ENCODE measurements around the gene DEFB129. TPM values are rescaled to one million over a fixed set of nuclear protein-coding genes. Genes with fewer than 3 reads are reported as not detected.
"Not testable (repeated sequence)": the region's sequence is repeated elsewhere in the genome, so short reads cannot be mapped to it uniquely, and the experiment has no call there.

The DEFB129 gene
- total RNA-seq, 2 experiments from 2014 or later: not detected

DNA sequence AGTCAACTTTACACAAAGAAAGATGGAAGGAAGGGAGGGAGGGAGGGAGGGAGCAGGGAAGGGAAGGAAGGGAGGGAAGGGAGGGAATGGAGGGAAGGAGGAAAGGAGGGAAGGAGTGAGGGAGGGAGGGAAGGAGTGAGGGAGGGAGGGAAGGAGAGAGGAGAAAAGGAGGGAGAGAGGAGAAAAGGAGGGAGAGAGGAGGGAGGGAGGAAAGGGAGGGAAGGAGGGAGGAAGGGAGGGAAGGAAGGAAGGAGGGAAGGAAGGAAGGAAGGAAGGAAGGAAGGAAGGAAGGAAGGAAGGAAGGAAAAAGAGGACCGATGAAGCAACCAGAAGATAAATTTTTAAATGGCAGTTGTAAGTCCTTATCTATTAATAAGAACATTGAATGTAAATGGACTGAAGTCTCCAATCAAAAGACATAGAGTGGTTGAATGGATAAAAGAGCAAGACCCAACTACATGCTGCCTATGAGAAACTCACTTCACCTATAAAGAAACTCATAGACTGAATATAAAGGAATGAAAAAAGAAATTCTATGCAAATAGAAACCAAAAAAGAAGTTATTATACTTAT lies 5.7 kb upstream of the DEFB129 start:
- ATAC-seq (ENCODE audit: low read depth): no peak
- POLR2A ChIA-PET: no interaction called here
- H3K36me3 Mint-ChIP-seq: no peaks in the 10 kb centered on the region
- no peak overlapping the region for H3K4me3 Mint-ChIP-seq
- no peak for DNase-seq
- H3K9me3 Mint-ChIP-seq: peaks cover 2% of the 10 kb centered on the region
- peaks cover 43% of the 10 kb centered on the region for H3K27me3 Mint-ChIP-seq
- H3K4me1 Mint-ChIP-seq: peaks cover 3% of the 10 kb centered on the region
- H3K27ac Mint-ChIP-seq: no peak overlapping the region

DNA sequence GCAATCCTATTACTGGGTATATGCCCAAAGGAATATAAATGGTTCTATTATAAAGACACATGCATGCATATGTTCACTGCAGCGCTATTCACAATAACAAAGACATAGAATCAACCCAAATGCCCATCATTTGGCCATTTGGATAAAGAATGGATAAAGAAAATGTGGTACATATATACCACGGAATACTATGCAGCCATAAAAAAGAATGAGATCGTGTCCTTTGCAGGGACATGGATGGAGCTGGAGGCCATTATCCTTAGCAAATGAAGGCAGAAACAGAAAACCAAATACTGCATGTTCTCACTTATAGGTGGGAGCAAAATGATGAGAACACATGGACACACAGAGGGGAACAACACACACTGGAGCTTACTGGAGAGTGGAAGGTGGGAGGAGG lies 1.2 kb upstream of the DEFB129 start:
- POLR2A ChIA-PET; H3K9me3 Mint-ChIP-seq; H3K4me3 Mint-ChIP-seq; DNase-seq; ATAC-seq (ENCODE audit: low read depth); H3K36me3 Mint-ChIP-seq: not testable (repeated sequence)
- Mint-ChIP-seq H3K27ac (peak overlapping the region; percentile 32), H3K27me3 (peaks cover 23% of the 10 kb centered on the region), H3K4me1 (peaks cover 20% of the 10 kb centered on the region)

DNA sequence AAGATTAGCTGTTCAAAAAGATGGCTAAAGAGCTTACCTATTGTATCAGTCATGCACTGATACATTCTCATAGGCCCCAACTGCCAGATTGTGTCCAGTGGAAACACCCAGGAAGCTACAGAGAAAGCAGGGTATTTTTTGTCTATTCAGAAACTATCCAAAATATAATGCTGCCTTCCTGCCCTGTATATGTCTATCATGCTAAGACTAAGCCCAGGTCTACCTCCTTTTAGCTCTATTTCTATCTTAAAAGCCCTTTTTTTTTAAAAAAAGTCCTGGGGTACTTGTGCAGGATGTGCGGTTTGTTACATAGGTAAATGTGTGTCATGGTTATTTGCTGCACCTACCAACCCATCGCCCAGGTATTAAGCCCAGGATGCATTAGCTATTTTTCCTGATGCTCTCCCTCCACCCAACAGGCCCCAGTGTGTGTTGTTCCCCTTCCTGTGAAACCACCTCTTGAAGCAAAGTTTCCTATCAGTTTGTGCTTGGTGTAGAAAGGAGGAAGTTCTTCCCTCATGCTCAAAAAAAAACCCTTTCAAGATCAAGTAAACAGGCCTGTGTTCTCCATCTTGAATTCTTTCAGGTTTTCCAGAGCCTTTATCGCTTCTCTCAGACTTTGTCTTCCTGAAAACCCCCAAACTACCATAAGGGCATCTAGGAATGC lies 514 bp downstream of the DEFB129 start:
- peaks cover 3% of the 10 kb centered on the region for H3K9me3 Mint-ChIP-seq
- H3K4me1 Mint-ChIP-seq: peaks cover 20% of the 10 kb centered on the region
- no peak for DNase-seq
- H3K27ac Mint-ChIP-seq: peak overlapping the region; percentile 39
- ATAC-seq (ENCODE audit: low read depth): peak; percentile 63
- POLR2A ChIA-PET: interaction anchor here (0.7 kb wide), 1 partner anchor 10 kb away, joined by 3 read pairs; no protein-coding TSS in a partner anchor
- H3K27me3 Mint-ChIP-seq: peaks cover 10% of the 10 kb centered on the region
- H3K4me3 Mint-ChIP-seq: no peak overlapping the region
- H3K36me3 Mint-ChIP-seq: no peaks in the 10 kb centered on the region

DNA sequence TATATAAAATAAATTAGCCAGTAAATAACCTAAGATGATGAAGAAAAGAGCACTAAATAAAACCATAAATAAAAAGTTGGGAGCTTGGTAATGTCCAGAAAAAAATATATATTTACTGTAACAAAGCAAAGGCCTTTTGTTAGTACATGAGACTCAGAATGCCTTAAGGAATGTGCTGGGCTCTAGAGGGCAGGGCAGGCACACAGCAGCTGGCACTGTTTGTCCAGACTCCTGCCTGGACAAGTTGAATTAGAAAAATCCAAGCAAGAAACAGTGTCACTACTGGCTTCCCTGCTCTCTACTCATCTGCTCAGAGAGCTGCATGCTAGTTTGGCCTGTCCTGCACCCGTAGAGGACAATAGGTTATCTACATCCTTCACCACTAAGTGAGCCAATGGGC lies 8.8 kb downstream of the DEFB129 start:
- no peak for ATAC-seq (ENCODE audit: low read depth)
- no peak for DNase-seq
- no peak overlapping the region for H3K27ac Mint-ChIP-seq
- H3K36me3 Mint-ChIP-seq: no peaks in the 10 kb centered on the region
- POLR2A ChIA-PET: no interaction called here
- H3K27me3 Mint-ChIP-seq: no peaks in the 10 kb centered on the region
- H3K9me3 Mint-ChIP-seq: no peaks in the 10 kb centered on the region
- no peak overlapping the region for H3K4me3 Mint-ChIP-seq
- H3K4me1 Mint-ChIP-seq: peaks cover 15% of the 10 kb centered on the region

DNA sequence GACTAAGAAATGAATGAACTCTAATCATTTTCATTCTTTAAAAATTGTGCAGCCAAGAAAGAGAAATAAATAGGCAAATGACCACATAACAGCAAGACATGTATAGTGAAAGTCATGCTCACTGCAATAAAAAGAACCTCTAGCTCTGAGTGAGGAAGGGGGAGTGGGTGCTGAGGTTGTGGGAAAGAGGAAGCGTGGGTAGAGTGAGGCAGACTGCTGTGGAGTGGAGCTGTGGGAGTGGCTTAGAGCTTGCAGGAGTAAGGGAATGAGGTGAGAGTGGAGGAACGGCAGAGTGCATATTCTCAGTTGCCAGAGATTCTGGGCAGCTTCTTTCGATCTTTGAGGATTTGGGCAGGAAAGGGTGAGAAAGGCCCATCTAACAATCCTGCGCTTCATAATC lies 10.4 kb downstream of the DEFB129 start:
- Mint-ChIP-seq H3K9me3 (no peaks in the 10 kb centered on the region), H3K36me3 (no peaks in the 10 kb centered on the region), H3K27me3 (peaks cover 1% of the 10 kb centered on the region), H3K4me1 (peaks cover 15% of the 10 kb centered on the region), H3K27ac (peak overlapping the region; percentile 97), H3K4me3 (peak overlapping the region; percentile 90)
- POLR2A ChIA-PET: interaction anchor here (0.7 to 0.9 kb wide), 3 partner anchors 10 to 60 kb away, joined by 3 to 4 read pairs (median 3); partner anchors contain the start of genes DEFB129 and ZCCHC3
- ATAC-seq (ENCODE audit: low read depth) (peak; percentile 65), DNase-seq (no peak)

DNA sequence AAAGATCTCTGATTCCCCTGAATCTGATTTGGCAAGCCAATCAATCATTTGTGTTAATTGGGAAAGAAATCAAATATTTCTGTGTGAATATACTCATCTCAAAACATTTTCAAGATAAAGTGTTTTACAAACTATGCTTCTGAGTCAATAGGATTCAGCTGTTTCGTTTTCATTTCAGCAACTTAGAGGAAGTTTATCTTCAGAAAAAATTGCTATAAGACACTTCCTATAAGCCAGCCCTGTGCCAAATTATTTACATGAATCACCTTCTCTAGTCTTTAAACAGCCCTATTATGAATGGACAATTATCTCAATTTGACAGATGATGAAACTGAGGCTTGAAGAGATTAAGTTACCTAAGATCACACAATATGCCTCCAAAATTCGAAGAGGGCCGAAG lies 10.9 kb downstream of the DEFB129 start:
- H3K27ac Mint-ChIP-seq: peak overlapping the region; percentile 97
- H3K27me3 Mint-ChIP-seq: peaks cover 6% of the 10 kb centered on the region
- no peak for DNase-seq
- H3K4me3 Mint-ChIP-seq: peak overlapping the region; percentile 90
- no peaks in the 10 kb centered on the region for H3K36me3 Mint-ChIP-seq
- peaks cover 15% of the 10 kb centered on the region for H3K4me1 Mint-ChIP-seq
- POLR2A ChIA-PET: interaction anchor here (0.8 to 0.9 kb wide), 2 partner anchors 21 to 59 kb away, joined by 3 to 4 read pairs; partner anchors contain the start of gene ZCCHC3
- no peaks in the 10 kb centered on the region for H3K9me3 Mint-ChIP-seq
- peak; percentile 79 for ATAC-seq (ENCODE audit: low read depth)

DNA sequence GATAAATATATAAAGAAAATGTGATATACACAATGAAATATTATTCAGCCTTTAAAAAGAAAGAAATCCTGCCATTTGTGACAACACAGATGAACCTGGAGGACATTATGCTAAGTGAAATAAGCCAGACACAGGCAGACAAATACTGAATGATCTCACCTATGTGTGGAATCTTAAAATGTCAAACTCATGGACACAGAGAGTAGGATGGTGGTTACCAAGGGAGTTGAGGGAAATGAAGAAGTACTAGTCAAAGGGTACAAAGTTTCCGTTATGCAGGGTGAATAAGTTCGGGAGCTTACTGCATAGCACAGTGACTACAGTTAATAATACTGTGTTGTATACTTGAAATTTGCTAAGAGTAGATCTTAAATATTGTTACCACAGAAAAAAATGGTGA lies 15.8 kb downstream of the DEFB129 start:
- Mint-ChIP-seq H3K4me1 (peaks cover 5% of the 10 kb centered on the region), H3K9me3 (peaks cover 4% of the 10 kb centered on the region), H3K27ac (no peak overlapping the region), H3K36me3 (no peaks in the 10 kb centered on the region), H3K27me3 (peaks cover 10% of the 10 kb centered on the region), H3K4me3 (no peak overlapping the region)
- DNase-seq (no peak), ATAC-seq (ENCODE audit: low read depth) (no peak)
- POLR2A ChIA-PET: no interaction called here

DNA sequence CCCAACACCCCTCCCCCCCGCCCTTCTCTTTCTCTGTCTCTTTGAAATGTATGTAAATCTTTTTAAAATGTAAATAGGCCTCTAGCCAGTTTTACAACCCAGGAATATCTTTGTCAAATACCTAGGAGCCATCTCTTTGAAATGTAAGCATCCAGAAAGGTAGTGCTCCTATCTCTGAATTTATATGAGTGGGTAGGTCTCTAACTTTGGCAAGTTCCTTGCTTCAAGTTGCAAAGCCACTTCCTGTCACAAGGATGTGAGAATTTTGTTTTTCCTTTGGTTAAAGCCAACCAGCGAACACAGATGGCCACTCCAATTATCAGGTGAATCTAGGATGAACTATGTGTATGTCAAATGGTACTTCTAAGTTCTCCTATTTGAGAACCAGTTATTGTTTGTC lies 24.3 kb downstream of the DEFB129 start:
- POLR2A ChIA-PET: no interaction called here
- no peaks in the 10 kb centered on the region for H3K27me3 Mint-ChIP-seq
- H3K36me3 Mint-ChIP-seq: no peaks in the 10 kb centered on the region
- H3K27ac Mint-ChIP-seq: no peak overlapping the region
- peaks cover 7% of the 10 kb centered on the region for H3K4me1 Mint-ChIP-seq
- H3K9me3 Mint-ChIP-seq: peaks cover 4% of the 10 kb centered on the region
- H3K4me3 Mint-ChIP-seq: peak overlapping the region; percentile 39
- ATAC-seq (ENCODE audit: low read depth) (no peak), DNase-seq (no peak)

DNA sequence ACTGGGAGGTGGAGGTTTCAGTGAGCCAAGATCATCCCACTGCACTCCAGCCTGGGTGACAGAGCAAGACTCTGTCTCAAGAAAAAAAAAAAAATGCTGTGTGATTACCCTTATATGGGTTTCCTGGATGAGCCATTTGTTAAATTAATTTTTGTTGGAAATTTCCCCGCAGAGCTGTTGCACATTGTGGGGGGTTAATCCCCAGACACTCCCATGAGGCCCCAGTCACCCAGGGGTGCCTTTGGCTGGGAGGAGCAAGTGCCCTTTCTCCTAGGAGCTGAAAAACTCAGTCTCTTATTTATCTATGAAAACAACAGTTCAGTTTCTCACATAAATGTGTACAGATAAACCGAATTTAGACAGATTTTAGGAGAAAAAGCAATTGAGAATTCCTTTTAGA lies 25.7 kb downstream of the DEFB129 start:
- H3K27me3 Mint-ChIP-seq: peaks cover 7% of the 10 kb centered on the region
- H3K4me1 Mint-ChIP-seq: peaks cover 7% of the 10 kb centered on the region
- ATAC-seq (ENCODE audit: low read depth): no peak
- no peak overlapping the region for H3K27ac Mint-ChIP-seq
- no peak for DNase-seq
- H3K9me3 Mint-ChIP-seq: no peaks in the 10 kb centered on the region
- POLR2A ChIA-PET: no interaction called here
- H3K4me3 Mint-ChIP-seq: no peak overlapping the region
- no peaks in the 10 kb centered on the region for H3K36me3 Mint-ChIP-seq

DNA sequence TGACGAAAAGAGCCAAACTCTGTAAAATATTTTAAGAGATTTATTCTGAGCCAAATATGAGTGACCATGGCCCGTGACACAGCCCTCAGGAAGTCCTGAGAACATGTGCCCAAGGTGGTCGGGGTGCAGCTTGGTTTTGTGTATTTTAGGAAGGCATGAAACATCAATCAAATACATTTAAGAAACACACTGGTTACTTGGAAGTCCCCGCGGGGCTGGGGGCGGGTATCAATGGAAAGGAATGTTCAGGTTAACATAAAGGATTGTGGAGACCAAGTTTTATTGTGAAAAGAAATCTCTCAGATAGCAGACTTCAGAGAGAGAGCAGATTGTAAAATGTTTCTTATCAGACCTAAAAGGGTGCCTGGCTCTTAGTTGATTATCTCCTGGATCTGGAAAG lies 26.4 kb downstream of the DEFB129 start:
- H3K27me3 Mint-ChIP-seq; POLR2A ChIA-PET; DNase-seq; H3K27ac Mint-ChIP-seq; H3K4me1 Mint-ChIP-seq; H3K36me3 Mint-ChIP-seq; ATAC-seq (ENCODE audit: low read depth); H3K4me3 Mint-ChIP-seq; H3K9me3 Mint-ChIP-seq: not testable (repeated sequence)

DNA sequence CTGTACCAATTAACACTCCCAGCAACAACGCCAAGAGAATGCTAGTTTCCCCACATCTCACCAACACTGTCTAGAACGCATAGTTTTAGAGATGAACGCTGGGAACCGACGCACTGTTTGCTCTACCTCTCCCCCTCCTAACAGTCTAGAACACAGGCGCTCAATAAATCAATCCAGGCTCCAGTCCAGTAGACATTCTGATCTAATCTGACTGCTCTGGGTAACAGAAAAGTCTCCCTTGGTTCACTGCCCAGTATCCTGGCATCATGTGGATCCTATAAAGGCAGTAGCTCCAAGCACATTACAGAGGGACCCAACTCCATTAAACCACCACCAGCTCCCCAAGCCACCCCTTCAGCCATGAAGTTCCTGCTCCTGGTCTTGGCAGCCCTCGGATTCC lies 30.4 kb downstream of the DEFB129 start, which contains the start of gene DEFB132:
Gene DEFB132 (plus strand): TSS at position 306 of the 400 bp plus-strand sequence. CDS start 55 bp downstream, at position 361.
- ATAC-seq (ENCODE audit: low read depth) (no peak), DNase-seq (no peak)
- POLR2A ChIA-PET: no interaction called here
- no peak within 1 kb of the TSS for H3K4me3 Mint-ChIP-seq
- no peaks in the 10 kb centered on the region for H3K9me3 Mint-ChIP-seq
- H3K27me3 Mint-ChIP-seq: peaks cover 19% of the 10 kb centered on the region
- peaks cover 2% of the 10 kb centered on the region for H3K4me1 Mint-ChIP-seq
- no peak within 1 kb of the TSS for H3K27ac Mint-ChIP-seq
- no peaks in the 10 kb centered on the region for H3K36me3 Mint-ChIP-seq

DNA sequence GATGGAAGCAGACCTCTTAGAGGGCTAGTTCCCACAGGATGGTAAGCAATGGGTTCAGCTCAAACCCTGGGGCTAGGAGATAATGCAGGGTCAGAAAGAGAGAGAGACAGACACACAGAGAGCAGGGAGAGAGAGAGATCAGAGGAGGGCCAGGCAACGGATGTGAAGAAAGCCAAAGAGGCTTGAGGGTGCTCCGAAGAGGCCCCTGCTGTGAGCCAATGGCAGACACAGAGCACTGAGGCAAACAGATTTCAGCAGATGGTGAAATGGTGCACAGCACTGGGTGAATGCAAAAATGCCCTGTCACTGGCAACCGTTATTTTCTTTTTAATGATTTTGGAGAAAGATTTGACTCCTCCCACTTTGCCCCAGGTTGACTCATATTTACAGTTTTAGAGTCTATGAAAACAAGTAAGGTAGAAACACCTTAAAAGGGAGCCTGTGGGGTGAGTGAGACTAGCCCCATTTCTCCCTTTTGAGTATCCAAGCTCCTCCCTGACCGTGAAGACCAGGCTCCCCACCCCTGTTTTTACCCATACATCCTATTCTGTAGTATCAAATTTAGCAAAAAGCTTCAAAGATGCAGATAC lies 31.3 kb downstream of the DEFB129 start:
- Mint-ChIP-seq H3K4me1 (peaks cover 2% of the 10 kb centered on the region), H3K27ac (no peak overlapping the region), H3K4me3 (no peak overlapping the region), H3K36me3 (no peaks in the 10 kb centered on the region), H3K9me3 (no peaks in the 10 kb centered on the region), H3K27me3 (peaks cover 19% of the 10 kb centered on the region)
- POLR2A ChIA-PET: interaction anchor here (1.1 kb wide), 1 partner anchor 21 kb away, joined by 3 read pairs; no protein-coding TSS in a partner anchor
- no peak for DNase-seq
- no peak for ATAC-seq (ENCODE audit: low read depth)

DNA sequence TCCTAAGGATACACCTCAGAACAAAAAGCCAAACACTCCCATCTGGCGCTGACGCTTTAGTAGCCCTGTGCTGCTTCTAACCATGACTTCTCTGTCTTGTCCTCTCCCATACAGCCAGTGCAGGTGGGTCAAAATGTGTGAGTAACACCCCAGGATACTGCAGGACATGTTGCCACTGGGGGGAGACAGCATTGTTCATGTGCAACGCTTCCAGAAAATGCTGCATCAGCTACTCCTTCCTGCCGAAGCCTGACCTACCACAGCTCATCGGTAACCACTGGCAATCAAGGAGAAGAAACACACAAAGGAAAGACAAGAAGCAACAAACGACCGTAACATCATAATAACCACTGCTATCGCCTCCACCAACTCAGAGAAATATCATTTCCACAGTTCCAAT lies 31.9 kb downstream of the DEFB129 start:
- ATAC-seq (ENCODE audit: low read depth) (peak; percentile 33), DNase-seq (no peak)
- Mint-ChIP-seq H3K36me3 (no peaks in the 10 kb centered on the region), H3K27me3 (peaks cover 19% of the 10 kb centered on the region), H3K9me3 (no peaks in the 10 kb centered on the region), H3K27ac (no peak overlapping the region), H3K4me1 (peaks cover 2% of the 10 kb centered on the region), H3K4me3 (no peak overlapping the region)
- POLR2A ChIA-PET: interaction anchor here (1.1 kb wide), 1 partner anchor 21 kb away, joined by 3 read pairs; no protein-coding TSS in a partner anchor

DNA sequence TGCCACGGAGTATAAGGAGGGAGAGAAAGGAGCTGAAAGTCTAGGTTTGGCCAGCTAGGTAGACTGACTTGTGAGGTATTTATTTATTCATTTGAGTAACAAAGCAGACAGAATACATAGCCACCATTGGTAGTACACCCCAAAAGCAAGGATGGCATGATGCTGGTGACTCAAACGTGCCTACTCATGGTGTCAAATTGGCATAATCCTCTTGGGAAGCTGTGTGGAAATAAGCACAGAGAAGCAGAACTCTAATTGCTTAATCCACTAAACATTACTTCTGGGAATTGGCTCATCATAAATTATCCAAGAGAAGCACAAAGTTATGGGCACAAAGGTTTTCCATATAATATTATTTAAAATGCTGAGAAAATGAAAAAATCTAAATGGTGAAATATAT lies 32.9 kb downstream of the DEFB129 start:
- ATAC-seq (ENCODE audit: low read depth) (no peak), DNase-seq (no peak)
- no peaks in the 10 kb centered on the region for H3K36me3 Mint-ChIP-seq
- H3K27ac Mint-ChIP-seq: no peak overlapping the region
- peaks cover 2% of the 10 kb centered on the region for H3K4me1 Mint-ChIP-seq
- POLR2A ChIA-PET: no interaction called here
- H3K4me3 Mint-ChIP-seq: no peak overlapping the region
- H3K27me3 Mint-ChIP-seq: peaks cover 19% of the 10 kb centered on the region
- H3K9me3 Mint-ChIP-seq: no peaks in the 10 kb centered on the region
